LNCAP (cell line): ENCODE results near the gene LCAT.

Experiments used
- TF ChIP-seq, protein P1 (sequence below): fragments of 450-650 bp; IDR thresholded peaks from 2 replicates; pipeline ENCODE4 v1.5.1; 2017; ENCODE audit warnings: mild to moderate bottlenecking

The LCAT gene

DNA sequence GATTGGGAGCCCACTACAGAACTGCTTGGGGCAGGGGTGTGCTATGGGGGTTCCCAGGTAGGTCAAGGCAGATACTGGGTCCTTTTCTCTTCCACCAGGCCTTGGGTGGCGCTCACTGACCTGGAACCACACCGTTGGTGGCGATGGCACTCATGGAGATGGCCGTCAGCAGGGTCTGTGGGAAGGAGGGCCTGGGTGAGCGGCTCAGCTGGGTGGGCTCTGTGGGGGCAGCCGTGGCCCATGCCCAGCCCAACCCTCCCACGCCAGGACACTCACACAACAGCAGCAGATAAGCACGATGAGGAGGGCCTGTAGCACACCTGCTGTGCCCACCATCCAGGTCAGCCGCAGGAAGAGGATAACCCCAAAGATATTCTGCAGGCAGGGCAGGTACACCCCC lies 13.7 kb upstream of the LCAT start:
- TF ChIP-seq, protein P1, sequence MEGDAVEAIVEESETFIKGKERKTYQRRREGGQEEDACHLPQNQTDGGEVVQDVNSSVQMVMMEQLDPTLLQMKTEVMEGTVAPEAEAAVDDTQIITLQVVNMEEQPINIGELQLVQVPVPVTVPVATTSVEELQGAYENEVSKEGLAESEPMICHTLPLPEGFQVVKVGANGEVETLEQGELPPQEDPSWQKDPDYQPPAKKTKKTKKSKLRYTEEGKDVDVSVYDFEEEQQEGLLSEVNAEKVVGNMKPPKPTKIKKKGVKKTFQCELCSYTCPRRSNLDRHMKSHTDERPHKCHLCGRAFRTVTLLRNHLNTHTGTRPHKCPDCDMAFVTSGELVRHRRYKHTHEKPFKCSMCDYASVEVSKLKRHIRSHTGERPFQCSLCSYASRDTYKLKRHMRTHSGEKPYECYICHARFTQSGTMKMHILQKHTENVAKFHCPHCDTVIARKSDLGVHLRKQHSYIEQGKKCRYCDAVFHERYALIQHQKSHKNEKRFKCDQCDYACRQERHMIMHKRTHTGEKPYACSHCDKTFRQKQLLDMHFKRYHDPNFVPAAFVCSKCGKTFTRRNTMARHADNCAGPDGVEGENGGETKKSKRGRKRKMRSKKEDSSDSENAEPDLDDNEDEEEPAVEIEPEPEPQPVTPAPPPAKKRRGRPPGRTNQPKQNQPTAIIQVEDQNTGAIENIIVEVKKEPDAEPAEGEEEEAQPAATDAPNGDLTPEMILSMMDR, result no peak

DNA sequence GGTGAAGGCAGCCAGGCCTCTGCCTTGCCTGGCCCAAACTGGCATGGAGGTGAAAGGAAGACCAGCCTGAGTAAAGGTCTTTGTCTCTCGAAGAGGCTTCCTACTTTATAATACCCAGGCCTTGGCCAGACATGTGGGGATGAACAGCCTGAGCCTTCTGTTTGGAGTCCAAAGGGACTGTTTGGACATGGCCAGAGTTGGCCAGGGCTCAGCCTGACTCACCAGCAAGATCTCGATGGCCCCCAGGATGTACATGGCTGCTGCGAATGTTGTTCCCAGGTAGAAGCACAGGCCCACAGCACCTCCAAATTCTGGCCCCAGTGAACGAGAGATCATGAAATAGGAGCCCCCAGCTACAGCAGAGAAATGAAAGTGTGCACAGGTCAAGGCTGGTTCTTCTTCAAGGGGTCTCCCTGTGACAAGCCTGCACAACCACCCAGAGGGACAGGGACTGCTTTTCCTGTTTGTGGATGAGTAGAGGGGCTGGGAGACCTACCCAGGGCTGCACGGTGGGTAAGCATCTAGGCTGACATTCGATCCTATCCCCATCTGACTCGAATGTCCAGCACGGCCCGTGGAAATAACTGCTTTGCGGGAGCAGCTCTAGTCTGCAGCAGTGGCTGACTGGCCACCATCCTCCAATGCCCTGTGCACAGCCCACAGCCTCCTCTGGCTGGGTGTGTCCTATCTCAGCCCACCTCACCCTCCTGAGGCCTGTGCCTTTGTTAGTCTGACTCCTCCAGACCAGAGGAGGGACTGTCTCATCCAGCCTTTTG lies 10.7 kb upstream of the LCAT start:
- TF ChIP-seq, protein P1, result no peak

DNA sequence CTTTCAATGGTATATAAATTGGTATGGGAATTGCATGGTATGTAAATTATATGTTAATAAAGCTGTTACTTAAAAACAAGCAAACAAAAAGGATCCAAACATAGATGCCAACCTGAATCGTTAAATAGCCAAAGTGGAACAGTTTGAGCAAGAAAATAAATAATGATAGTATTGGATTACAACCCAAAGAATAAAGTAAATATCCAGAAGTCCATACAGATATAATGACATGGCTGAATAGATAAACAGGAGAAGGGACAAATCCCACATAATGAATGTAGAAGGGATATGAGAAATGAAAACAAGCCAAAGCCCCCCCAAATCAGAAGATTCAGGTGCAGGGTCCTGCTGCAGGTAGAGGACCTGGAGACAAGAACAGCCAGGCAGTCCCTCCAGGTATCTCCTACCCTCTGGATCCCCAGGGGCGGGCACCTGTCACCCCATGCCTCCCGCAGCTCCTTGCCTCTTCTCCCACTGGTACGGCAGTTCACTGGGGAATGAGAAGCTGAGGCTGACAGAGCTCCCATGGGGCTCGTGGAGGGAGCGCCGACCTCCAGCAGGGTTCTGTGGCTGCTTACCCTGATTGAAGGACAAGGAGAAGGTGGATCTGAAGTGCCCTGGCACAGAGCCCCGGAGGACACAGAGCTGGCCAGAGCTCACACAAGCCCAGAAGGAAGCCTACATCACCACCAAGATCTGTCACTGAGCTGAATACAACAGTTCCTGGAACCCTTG lies 9.9 kb upstream of the LCAT start:
- TF ChIP-seq, protein P1, result no peak

DNA sequence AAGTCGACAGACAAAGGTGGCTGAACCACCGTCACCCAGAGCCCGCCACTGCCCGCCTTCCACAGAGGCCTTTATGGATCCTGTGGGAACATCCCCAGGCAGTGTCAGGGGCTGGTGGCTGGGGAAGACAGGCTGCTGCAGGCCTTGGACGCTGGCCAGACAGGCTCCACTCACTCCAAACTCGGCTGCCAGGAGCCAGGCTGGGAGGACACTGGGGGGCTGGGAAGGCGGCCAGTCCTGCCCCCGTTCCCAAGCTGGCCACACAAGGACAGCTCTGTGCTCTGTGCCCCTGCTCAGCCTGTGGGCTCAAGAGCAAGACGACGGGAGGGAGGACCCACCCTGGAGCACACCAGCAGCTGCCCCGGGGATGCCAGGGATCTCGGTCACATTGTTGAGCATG lies 7.6 kb upstream of the LCAT start:
- TF ChIP-seq, protein P1, result no peak

DNA sequence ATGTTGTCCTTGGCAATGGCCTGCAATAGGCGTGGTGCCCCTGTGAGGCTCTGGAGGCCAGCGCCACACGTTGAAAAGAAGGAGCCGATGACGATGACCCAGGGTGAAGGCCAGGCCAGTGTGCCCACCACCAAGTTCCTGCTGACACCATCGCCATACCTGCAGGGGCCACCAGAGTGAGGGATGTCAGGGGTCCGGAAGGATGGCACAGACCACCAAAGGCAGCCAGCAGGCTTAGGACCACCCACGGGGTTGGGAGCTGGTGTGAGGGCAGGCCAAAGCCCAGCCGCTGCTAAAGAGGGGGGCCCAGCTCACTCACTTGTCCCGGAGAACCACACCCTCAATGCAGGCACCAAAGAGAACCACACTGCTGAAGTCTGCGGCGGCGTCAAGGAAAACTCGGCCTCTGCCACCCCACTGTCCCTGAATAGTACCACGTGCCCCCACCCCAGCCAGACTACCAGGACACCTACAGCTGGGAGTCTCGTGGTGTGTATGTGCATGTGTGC lies 6.5 kb upstream of the LCAT start:
- TF ChIP-seq, protein P1, result no peak

DNA sequence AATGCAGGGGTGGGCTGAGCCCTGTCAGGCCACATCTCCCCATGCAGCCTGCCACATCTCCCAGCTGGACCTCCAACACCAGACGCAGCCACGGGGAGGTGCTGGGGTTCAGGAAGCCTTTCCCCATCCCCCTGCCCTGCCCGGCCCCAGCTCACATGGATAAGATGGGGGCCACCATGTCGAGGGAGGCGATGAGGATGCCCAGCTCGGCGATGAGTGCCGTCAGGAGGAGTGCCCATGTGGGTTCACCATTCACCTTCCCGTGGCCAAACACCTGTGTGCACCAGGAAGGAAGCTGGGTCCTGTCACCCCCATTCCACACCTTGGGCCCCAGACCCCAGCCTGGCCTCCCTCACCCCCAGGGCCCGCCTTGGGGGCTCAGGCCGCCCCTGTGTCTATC lies 5.7 kb upstream of the LCAT start:
- TF ChIP-seq, protein P1, result no peak

DNA sequence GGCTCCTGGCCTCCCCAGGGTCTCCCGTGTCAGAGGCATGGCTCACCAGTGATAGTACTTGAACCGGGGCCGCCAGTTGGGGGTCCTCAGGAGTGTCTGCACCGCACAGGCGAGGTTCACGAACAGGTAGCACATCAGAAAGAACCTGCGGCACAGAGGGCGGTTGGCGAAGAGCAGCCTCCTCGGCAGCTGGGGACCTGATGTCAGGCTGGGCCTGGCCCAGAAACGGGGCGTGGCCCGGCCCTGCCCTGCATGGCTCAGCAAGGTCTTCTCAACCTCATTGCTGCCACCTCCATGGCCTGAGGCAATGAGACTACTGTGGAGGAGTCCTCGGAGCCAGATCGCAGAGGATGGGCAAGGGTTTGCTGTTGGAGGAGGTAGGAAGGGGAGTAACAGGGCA lies 4.1 kb upstream of the LCAT start:
- TF ChIP-seq, protein P1, result no peak
